Astrocyte of the cerebellum (primary cell): ENCODE results near the gene ZNF384.

ENCODE experiments used
- DNase-seq: peaks from one replicate; pipeline ENCODE4 v3.0.0-alpha.2; 2011; ENCODE audit warnings: low read depth
- H3K4me3 ChIP-seq: 2 replicates; pipeline ENCODE4 v1.5.1; 2011; ENCODE audit warnings: mild to moderate bottlenecking, low read depth, low read length, moderate library complexity
- in situ Hi-C: cut with HindIII; loops from 2 replicates; pipeline ENCODE4 v1.10.0; 2017; ENCODE audit warnings: low sequenced_read_pairs
- TF ChIP-seq, protein P1 (sequence below): IDR thresholded peaks from 2 replicates; pipeline ENCODE4 v1.5.1; 2012; ENCODE audit warnings: low read length, low read depth, moderate library complexity, mild to moderate bottlenecking; ENCODE audit errors: missing control alignments

ZNF384 gene

DNA sequence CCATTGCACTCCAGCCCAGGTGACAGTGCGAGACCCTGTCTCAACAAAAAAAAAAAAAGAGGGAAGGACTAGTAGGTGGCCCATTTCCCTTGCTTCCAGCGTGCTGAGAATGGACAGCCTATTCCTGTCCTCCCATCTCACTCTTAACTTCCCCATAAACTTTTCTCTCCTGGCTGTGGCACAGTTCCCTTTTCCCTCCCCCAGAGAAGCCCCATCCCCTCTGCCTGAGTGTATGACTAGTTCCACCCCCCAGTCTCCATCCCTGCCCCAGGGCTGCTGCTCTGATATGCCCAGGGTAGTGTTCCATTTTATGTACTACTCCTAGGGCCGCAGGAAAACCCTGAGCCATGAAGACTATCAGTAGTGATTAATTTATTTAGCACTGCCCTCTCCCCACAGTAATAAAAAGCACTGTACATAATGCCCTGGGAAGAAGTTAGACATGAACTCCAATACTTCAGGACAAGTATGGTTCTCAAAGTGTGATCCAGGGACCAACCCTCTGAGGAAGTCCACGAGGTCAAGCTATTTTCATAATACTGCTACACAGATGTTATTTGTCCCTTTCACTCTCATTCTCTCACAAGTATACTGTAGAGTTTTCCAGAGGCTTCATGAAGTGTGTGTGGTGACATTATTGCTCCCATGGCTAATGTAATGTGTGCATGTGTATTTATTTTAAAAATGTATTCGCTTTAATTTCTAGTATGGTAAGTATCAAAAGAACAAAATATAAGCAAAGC is 70.5 kb downstream of the ZNF384 start:
- in situ Hi-C loops: no loop called here
- TF ChIP-seq, protein P1, sequence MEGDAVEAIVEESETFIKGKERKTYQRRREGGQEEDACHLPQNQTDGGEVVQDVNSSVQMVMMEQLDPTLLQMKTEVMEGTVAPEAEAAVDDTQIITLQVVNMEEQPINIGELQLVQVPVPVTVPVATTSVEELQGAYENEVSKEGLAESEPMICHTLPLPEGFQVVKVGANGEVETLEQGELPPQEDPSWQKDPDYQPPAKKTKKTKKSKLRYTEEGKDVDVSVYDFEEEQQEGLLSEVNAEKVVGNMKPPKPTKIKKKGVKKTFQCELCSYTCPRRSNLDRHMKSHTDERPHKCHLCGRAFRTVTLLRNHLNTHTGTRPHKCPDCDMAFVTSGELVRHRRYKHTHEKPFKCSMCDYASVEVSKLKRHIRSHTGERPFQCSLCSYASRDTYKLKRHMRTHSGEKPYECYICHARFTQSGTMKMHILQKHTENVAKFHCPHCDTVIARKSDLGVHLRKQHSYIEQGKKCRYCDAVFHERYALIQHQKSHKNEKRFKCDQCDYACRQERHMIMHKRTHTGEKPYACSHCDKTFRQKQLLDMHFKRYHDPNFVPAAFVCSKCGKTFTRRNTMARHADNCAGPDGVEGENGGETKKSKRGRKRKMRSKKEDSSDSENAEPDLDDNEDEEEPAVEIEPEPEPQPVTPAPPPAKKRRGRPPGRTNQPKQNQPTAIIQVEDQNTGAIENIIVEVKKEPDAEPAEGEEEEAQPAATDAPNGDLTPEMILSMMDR: no peak
- no peak overlapping the region for H3K4me3 ChIP-seq
- no peak for DNase-seq
